ENCODE results near the gene NRP2. TPM values are rescaled to one million over a fixed set of nuclear protein-coding genes. Genes with fewer than 3 reads are reported as not detected.

Gene NRP2
- total and polyA plus RNA-seq, 2 of the 13 experiments (the other 11 are each of a cell fraction or from before 2014, with no cell fraction given): 0.65 to 1.4 TPM

DNA sequence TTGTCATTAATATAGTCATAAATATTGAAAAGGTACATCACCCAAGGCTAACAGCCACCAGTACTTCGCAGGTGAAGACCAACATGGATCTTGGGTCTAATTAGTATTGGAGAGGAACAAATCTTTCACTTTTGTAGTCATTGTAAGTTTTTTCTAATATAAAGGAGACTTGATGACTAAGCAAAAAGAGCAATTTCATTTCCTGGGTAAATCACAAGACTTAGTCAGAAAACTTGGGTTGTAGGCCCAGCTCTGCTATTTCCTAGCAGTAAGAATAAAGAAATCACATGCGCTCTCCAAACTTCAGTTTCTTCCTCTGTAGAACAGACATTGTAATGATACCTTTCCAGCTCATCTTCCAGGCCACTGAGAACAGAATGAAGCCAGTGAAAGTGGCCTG is 40.9 kb downstream of the NRP2 start:
- DNase-seq (ENCODE audit: low spot score): no peak
- intact Hi-C loops (cut with micrococcal nuclease; ENCODE audit: unreplicated experiment) (no loop called here), in situ Hi-C loops (cut with HindIII; ENCODE audit: extremely low pct_ligation_motif_present, low pct_unique_long_range_greater_than_20kb) (no loop called here)
- Histone ChIP-seq H3K4me2 (ENCODE audit: low read depth, low read length) (no peak overlapping the region), H3K27ac (ENCODE audit: extremely low read length, insufficient read depth, low read length) (no peak overlapping the region), H3K9ac (ENCODE audit: insufficient read depth, low read depth, low read length) (no peak overlapping the region), H3K27me3 (ENCODE audit: control insufficient read depth in 1 of 2, insufficient read depth in 2 of 2, low read length in 2 of 2) (no peaks in the 10 kb centered on the region), H2AFZ (ENCODE audit: low read length) (no peak overlapping the region), H3K9me3 (ENCODE audit: low read length) (no peaks in the 10 kb centered on the region), H3K4me3 (replicated peaks in 1 of 3; ENCODE audit: insufficient read depth in 1 of 3, low read depth in 2 of 3, low read length in 3 of 3) (no peak overlapping the region), H3K4me1 (ENCODE audit: insufficient read depth, low read length) (peaks cover 40% of the 10 kb centered on the region), H4K20me1 (ENCODE audit: insufficient read depth, low read length) (no peaks in the 10 kb centered on the region), H3K79me2 (ENCODE audit: insufficient read depth, low read length) (no peaks in the 10 kb centered on the region), H3K36me3 (replicated peaks in 1 of 2; ENCODE audit: control insufficient read depth in 1 of 2, insufficient read depth in 2 of 2, low read length in 2 of 2) (no peaks in the 10 kb centered on the region)
- no peak for FAIRE-seq
- TF ChIP-seq ZNF101 (CRISPR knock-in tag; IDR thresholded peaks at IDR 0.05; ENCODE audit: borderline replicate concordance, low read depth) (no peak), TEAD3 (CRISPR knock-in tag; optimal IDR thresholded peaks at IDR 0.05; ENCODE audit: borderline replicate concordance) (no peak), MAFF (IDR thresholded peaks at IDR 0.05; ENCODE audit: low read depth, low read length) (peak; percentile 91), HDAC2 (CRISPR knock-in tag; IDR thresholded peaks at IDR 0.05) (no peak), RNF2 (conservative IDR thresholded peaks at IDR 0.05; ENCODE audit: low read depth) (no peak), EZH2 (conservative IDR thresholded peaks at IDR 0.05; ENCODE audit: low read depth, low read length) (no peak), NRL (CRISPR knock-in tag; IDR thresholded peaks at IDR 0.05; ENCODE audit: borderline replicate concordance) (no peak), KDM1A (CRISPR knock-in tag; IDR thresholded peaks at IDR 0.05) (no peak), THAP11 (CRISPR knock-in tag; IDR thresholded peaks at IDR 0.05) (no peak), ZBTB20 (CRISPR knock-in tag; IDR thresholded peaks at IDR 0.05; ENCODE audit: borderline replicate concordance, low read depth) (no peak), HCFC1 (IDR thresholded peaks at IDR 0.05; ENCODE audit: low read depth, low read length) (no peak), PPARG (CRISPR knock-in tag; conservative IDR thresholded peaks at IDR 0.05) (no peak), NR2F1 (CRISPR knock-in tag; IDR thresholded peaks at IDR 0.05) (no peak), MAFK (conservative IDR thresholded peaks at IDR 0.05 in 1 of 2, IDR thresholded peaks at IDR 0.05 in 1 of 2; ENCODE audit: low read length in 2 of 2) (peak; percentile 90 to 95)
- TF ChIP-seq, protein P1, sequence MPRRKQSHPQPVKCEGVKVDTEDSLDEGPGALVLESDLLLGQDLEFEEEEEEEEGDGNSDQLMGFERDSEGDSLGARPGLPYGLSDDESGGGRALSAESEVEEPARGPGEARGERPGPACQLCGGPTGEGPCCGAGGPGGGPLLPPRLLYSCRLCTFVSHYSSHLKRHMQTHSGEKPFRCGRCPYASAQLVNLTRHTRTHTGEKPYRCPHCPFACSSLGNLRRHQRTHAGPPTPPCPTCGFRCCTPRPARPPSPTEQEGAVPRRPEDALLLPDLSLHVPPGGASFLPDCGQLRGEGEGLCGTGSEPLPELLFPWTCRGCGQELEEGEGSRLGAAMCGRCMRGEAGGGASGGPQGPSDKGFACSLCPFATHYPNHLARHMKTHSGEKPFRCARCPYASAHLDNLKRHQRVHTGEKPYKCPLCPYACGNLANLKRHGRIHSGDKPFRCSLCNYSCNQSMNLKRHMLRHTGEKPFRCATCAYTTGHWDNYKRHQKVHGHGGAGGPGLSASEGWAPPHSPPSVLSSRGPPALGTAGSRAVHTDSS (CRISPR knock-in tag; conservative IDR thresholded peaks at IDR 0.05): no peak
- TF ChIP-seq, protein P2, sequence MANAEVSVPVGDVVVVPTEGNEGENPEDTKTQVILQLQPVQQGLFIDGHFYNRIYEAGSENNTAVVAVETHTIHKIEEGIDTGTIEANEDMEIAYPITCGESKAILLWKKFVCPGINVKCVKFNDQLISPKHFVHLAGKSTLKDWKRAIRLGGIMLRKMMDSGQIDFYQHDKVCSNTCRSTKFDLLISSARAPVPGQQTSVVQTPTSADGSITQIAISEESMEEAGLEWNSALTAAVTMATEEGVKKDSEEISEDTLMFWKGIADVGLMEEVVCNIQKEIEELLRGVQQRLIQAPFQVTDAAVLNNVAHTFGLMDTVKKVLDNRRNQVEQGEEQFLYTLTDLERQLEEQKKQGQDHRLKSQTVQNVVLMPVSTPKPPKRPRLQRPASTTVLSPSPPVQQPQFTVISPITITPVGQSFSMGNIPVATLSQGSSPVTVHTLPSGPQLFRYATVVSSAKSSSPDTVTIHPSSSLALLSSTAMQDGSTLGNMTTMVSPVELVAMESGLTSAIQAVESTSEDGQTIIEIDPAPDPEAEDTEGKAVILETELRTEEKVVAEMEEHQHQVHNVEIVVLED (CRISPR knock-in tag; IDR thresholded peaks at IDR 0.05; ENCODE audit: borderline replicate concordance): no peak
- TF ChIP-seq, protein P3, sequence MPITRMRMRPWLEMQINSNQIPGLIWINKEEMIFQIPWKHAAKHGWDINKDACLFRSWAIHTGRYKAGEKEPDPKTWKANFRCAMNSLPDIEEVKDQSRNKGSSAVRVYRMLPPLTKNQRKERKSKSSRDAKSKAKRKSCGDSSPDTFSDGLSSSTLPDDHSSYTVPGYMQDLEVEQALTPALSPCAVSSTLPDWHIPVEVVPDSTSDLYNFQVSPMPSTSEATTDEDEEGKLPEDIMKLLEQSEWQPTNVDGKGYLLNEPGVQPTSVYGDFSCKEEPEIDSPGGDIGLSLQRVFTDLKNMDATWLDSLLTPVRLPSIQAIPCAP (CRISPR knock-in tag; IDR thresholded peaks at IDR 0.05; ENCODE audit: low read depth): no peak
- WGBS (ENCODE audit: low lambda C conversion rate): 70% methylated on average over 2 of the region's 2 CpGs
- ChIA-PET CTCF (ENCODE audit: low intra/inter-chr PET ratio, low total read pairs) (no interaction called here), POLR2A (no interaction called here)
- ATAC-seq: no peak
- no TSS peak for BruUV-seq (replicated peaks)
